ENCODE measurements around the gene PSMA5. TPM values are rescaled to one million over a fixed set of nuclear protein-coding genes. Genes with fewer than 3 reads are reported as not detected.

PSMA5 gene
- total and polyA plus RNA-seq, 7 donors: 58.1 to 213 (median 99.6) TPM

DNA sequence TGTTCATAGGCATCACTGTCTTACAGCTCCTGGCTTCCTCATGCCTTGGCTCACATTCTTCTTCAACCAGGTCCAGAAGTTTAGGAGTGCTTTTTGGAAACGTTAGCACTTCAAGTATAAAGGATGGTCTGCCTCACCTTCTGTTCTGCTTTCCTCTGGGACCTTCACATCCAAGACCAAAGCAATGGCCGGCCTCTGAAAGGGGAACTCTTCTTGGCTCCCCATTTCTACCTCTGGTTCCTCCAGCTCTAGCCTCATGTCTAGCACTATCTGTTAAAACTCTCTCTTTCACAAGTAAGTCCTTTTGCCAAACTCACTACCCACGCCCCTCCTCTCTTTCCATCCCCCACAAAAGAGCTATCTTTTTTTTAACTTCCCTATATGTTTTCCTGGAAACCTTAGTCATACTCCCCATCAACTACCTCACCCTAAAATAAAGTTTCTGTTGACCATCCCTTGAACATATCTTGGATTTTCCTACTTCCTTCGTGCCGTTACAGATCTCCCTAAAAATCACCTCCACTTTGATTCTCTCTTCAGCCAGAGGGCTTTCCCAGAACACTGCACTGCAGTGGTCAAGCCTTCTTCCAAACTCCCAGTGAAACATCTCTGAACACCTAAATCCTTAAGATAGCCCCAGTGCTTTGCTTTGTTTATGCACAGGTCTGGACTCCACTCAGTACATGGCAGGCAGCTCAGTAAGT lies 36.5 kb downstream of the PSMA5 start:
- no peak for DNase-seq
- intact Hi-C loops (cut with DNase I): no loop called here
- peak overlapping the region; percentile 97 for H3K27ac ChIP-seq
- peaks cover 89% of the 10 kb centered on the region for H3K4me1 ChIP-seq
- no peaks in the 10 kb centered on the region for H3K9me3 ChIP-seq
- 62 to 71% (median 68%) methylated on average over 5 of the region's 5 CpGs for WGBS, 3 donors
- no peaks in the 10 kb centered on the region for H3K36me3 ChIP-seq (ENCODE audit: insufficient read depth in 1 of 2, low read depth in 1 of 2)
- no peak for ATAC-seq
- TF ChIP-seq, protein P1, sequence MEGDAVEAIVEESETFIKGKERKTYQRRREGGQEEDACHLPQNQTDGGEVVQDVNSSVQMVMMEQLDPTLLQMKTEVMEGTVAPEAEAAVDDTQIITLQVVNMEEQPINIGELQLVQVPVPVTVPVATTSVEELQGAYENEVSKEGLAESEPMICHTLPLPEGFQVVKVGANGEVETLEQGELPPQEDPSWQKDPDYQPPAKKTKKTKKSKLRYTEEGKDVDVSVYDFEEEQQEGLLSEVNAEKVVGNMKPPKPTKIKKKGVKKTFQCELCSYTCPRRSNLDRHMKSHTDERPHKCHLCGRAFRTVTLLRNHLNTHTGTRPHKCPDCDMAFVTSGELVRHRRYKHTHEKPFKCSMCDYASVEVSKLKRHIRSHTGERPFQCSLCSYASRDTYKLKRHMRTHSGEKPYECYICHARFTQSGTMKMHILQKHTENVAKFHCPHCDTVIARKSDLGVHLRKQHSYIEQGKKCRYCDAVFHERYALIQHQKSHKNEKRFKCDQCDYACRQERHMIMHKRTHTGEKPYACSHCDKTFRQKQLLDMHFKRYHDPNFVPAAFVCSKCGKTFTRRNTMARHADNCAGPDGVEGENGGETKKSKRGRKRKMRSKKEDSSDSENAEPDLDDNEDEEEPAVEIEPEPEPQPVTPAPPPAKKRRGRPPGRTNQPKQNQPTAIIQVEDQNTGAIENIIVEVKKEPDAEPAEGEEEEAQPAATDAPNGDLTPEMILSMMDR (IDR thresholded peaks at IDR 0.05): no peak
- H3K27me3 ChIP-seq (ENCODE audit: insufficient read depth in 3 of 3, low read length in 2 of 3): no peaks in the 10 kb centered on the region
- H3K4me3 ChIP-seq: peak overlapping the region; percentile 72

DNA sequence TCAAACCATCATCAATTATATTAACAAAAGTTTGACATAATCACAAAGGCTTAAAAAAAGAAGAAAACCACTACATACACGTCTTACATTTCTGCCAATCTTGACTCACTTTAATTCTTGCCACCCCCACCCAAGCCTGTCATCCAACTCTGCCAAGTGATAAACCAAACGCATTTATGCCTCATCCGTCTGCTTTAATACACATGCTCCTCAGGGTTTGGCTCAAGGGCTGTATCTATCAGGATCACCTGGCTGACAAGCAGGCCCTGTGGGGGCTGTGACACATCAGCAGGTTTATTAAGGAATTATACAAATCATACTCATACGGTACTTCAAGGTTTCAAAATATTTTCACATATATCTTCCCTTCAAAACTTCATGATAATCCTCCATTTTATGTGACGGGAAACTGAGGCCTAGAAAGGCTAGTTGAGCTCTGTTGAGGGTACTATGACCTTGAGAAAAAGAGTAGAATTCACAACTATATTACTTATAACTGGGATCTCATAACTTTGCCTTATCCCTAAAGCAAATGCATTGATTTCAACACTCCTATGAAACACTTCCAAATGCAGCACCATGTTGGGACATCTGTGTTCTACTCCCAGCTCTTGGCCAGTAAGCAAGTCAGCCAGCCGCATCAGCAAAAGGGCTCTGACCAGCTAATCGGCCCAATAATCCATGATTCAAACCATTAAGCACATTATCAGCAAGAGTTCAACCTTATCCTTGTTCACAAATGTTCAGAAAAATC lies 37.2 kb downstream of the PSMA5 start:
- TF ChIP-seq, protein P1 (IDR thresholded peaks at IDR 0.05): no peak
- WGBS, 3 donors: 46 to 57% (median 49%) methylated on average over 7 of the region's 7 CpGs
- H3K27me3 ChIP-seq (ENCODE audit: insufficient read depth in 3 of 3, low read length in 2 of 3): no peaks in the 10 kb centered on the region
- peaks cover 87% of the 10 kb centered on the region for H3K4me1 ChIP-seq
- peak overlapping the region; percentile 97 for H3K27ac ChIP-seq
- no peaks in the 10 kb centered on the region for H3K9me3 ChIP-seq
- DNase-seq (no peak), ATAC-seq (peak in 3 of 4 donors; percentile 19 to 44 (median 30))
- intact Hi-C loops (cut with DNase I): no loop called here
- H3K4me3 ChIP-seq: peak overlapping the region; percentile 72
- no peaks in the 10 kb centered on the region for H3K36me3 ChIP-seq (ENCODE audit: insufficient read depth in 1 of 2, low read depth in 1 of 2)

DNA sequence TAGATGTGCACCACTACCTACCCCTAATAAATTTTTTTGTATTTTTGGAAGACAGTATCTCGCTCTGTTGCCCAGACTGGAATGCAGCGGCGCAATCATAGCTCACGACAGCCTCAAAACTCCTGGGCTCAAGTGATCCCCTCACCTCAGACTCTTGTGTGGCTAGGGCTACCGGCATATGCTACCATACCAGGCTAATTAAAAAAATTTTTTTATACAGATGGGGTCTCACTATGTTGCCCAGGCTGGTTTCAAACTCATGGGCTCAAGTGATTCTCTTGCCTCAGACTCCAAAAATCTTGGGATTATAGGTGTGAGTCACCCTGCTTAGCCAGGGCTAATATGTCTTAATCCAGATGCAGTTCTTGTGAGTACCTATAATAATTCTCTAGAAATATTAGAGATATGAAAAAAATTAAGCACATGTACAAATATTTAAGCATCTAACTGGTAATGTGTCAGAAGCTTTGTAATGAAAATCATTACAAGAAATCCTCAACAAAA lies 38.0 kb downstream of the PSMA5 start:
- intact Hi-C loops (cut with DNase I): no loop called here
- 74 to 91% (median 85%) methylated on average over 5 of the region's 5 CpGs for WGBS, 3 donors
- peak overlapping the region; percentile 72 for H3K4me3 ChIP-seq
- no peak for ATAC-seq
- H3K9me3 ChIP-seq: no peaks in the 10 kb centered on the region
- TF ChIP-seq, protein P1 (IDR thresholded peaks at IDR 0.05): no peak
- H3K4me1 ChIP-seq: peaks cover 87% of the 10 kb centered on the region
- no peaks in the 10 kb centered on the region for H3K36me3 ChIP-seq (ENCODE audit: insufficient read depth in 1 of 2, low read depth in 1 of 2)
- H3K27ac ChIP-seq: peak overlapping the region; percentile 97
- no peak for DNase-seq
- no peaks in the 10 kb centered on the region for H3K27me3 ChIP-seq (ENCODE audit: insufficient read depth in 3 of 3, low read length in 2 of 3)

DNA sequence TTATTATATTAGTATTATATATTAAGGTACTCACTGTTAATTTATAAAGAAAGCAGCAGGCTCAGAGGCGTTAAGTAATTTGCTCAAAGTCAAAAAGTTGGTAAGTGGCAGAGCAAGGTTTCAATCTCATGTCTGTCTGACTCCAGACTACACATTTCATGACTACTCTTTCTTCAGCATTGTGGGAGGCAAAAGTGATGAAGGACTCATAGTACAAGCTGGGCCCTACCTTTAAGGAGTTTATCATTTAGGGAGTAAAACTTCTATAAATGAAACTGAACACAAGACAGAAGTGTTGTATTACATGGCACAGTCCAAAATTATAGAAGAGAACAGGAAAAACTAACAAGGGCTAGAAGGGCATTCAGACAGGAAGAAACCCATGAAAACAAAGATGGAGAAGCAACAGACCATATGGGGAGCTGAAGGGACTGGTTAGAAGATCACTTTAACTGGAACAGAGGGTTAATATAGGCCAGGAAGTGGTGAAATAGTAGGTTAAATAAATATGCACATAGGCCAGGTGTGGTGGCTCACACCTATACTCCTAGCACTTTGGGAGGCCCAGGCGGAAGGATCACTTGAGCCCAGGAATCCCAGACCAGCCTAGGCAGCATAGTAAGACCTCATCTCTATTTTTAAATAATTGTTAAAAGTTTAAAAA lies 40.1 kb downstream of the PSMA5 start:
- Histone ChIP-seq H3K27ac (peak overlapping the region; percentile 97), H3K4me1 (peaks cover 89% of the 10 kb centered on the region), H3K27me3 (ENCODE audit: insufficient read depth in 3 of 3, low read length in 2 of 3) (no peaks in the 10 kb centered on the region), H3K9me3 (no peaks in the 10 kb centered on the region), H3K4me3 (peak overlapping the region; percentile 23), H3K36me3 (ENCODE audit: insufficient read depth in 1 of 2, low read depth in 1 of 2) (no peaks in the 10 kb centered on the region)
- WGBS, 3 donors: 83 to 96% (median 95%) methylated on average over 2 of the region's 2 CpGs
- ATAC-seq (no peak), DNase-seq (no peak)
- TF ChIP-seq, protein P1 (IDR thresholded peaks at IDR 0.05): no peak
- intact Hi-C loops (cut with DNase I): no loop called here
